Heart left ventricle (tissue), 16 donors: ENCODE data around the gene CCDC18. TPM values are rescaled to one million over a fixed set of nuclear protein-coding genes. Genes with fewer than 3 reads are reported as not detected.
"Not testable (repeated sequence)": the region's sequence is repeated elsewhere in the genome, so short reads cannot be mapped to it uniquely, and the experiment has no call there.

Experiments
- ATAC-seq, 4 donors: fragments of 200-7000 bp; cut with Tn5 transposase; one replicate each; pipeline ENCODE4 v1.9.1; 2020 to 2022; ENCODE audit warnings: moderate library complexity in 4 of 4, mild to moderate bottlenecking in 3 of 4, moderate number of reproducible peaks in 1 of 4
- DNase-seq, 5 donors: peaks; one replicate each; pipeline ENCODE4 v3.0.0-alpha.2; 2020
- H3K27ac ChIP-seq, 12 donors: fragments of 200-600 bp; sonication (generic) in 4 of 12; one replicate each; pipeline versions ENCODE4 v1.5.0 to v1.8.0; 2016 to 2022; ENCODE audit warnings: mild to moderate bottlenecking in 2 of 12
- H3K27me3 ChIP-seq, 9 donors: fragments of 200-600 bp; sonication (generic) in 2 of 9; one replicate each; pipeline versions ENCODE4 v1.5.1 to v1.8.0; 2016 to 2022; ENCODE audit warnings: mild to moderate bottlenecking in 3 of 9
- H3K36me3 ChIP-seq, 9 donors: fragments of 200-600 bp; sonication (generic) in 2 of 9; one replicate each; pipeline versions ENCODE4 v1.5.0 to v1.8.0; 2018 to 2022; ENCODE audit warnings: mild to moderate bottlenecking in 2 of 9
- H3K4me1 ChIP-seq, 12 donors: fragments of 200-600 bp; sonication (generic) in 4 of 12; one replicate each; pipeline versions ENCODE4 v1.5.0 to v1.8.0; 2016 to 2022; ENCODE audit warnings: mild to moderate bottlenecking in 3 of 12
- H3K4me3 ChIP-seq, 12 donors: fragments of 200-600 bp; sonication (generic) in 4 of 12; one replicate each; pipeline versions ENCODE4 v1.5.0 to v1.8.0; 2017 to 2022; ENCODE audit warnings: mild to moderate bottlenecking in 9 of 12, moderate library complexity in 4 of 12
- H3K9me3 ChIP-seq, 12 donors: fragments of 200-600 bp; sonication (generic) in 4 of 12; one replicate each; pipeline versions ENCODE4 v1.5.0 to v1.8.0; 2016 to 2022; ENCODE audit warnings: mild to moderate bottlenecking in 1 of 12
- CTCF ChIP-seq, 12 donors: fragments of 200-600 bp; sonication (generic) in 4 of 12; IDR thresholded peaks; one replicate each; pipeline versions ENCODE4 v1.5.0 to v1.8.0; 2018 to 2022; ENCODE audit warnings: antibody characterized with exemption in 12 of 12, mild to moderate bottlenecking in 5 of 12
- POLR2A ChIP-seq, 2 donors: fragments of 450-650 bp; IDR thresholded peaks; one replicate each; pipeline ENCODE4 v1.6.1; 2017; ENCODE audit warnings: antibody characterized with exemption in 2 of 2, mild to moderate bottlenecking in 2 of 2, moderate library complexity in 2 of 2
- WGBS, 4 donors: extraction: QIAGEN DNeasy Blood & Tissue Kit in 2 of 4; methylation state at CpG; one replicate each; pipeline versions ENCODE4 v1.1.5 to v1.1.7; 2013 to 2018; 5-methylcytosine and 5-hydroxymethylcytosine counted together
- intact Hi-C, 10 donors: fragments of 100-400 bp; cut with DNase I; formaldehyde crosslinking; loops; one replicate each; pipeline versions ENCODE4 v1.11.1 to v1.14.2; 2022
- polyA plus RNA-seq, 2 donors: library from polyadenylated mRNA; stranded (reverse); fragments of 200-250 nt; gene quantifications; one replicate each; pipeline ENCODE4 v1.2.3, GENCODE V29; 2013
- total RNA-seq, 9 donors: library from RNA; depleted of rRNA in 2 of 9; stranded (reverse); fragments of >200 nt in 2 of 9; fragmentation: NEBNext Ultra II Directional in 3 of 9; extraction: Animal tissue kit (Norgen Biotek cat#: 25700) in 3 of 9; gene quantifications; one replicate each; pipeline versions ENCODE4 v1.1.0 to v1.2.4, GENCODE V29; 2016 to 2023
- donor health status: ischemic (EF 13 %, LVEDD 7.1; RV severe dilation, severe dysfunction).
- donor health status: healthy with polysubstance abuse.
- donor health status: DM: no; HTN: yes; CAD: no.
- donor health status: DM: no; HTN: no; CAD: no.
- donor health status: ischemic (EF 25% LVEDD 6.9; RV normal size, moderate dysfunction).
- donor health status: ischemic (EF 25% LVEDD 5.7; RV mildly dilated, moderate dysfunction).
- donor health status: healthy.
- donor health status: DM: yes; HTN: yes; CAD: no.
- donor health status: ischemic (EF 35%, LVEDD 5.7; RV mildly dilated, moderate dysfunction).
- donor health status: nonischemic (EF 11% LVEDD 7.7; RV severe dilation, severe dysfunction).
- donor health status: DM: yes; HTN: yes; CAD: no.
- donor health status: PGD.
- donor health status: ischemic (EF 29% LVEDD 5.4; RV normal size, mild dysfunction).
- donor health status: nonischemic (EF 23%, LVEDD 6.1; RV moderate dilation, normal function).

CCDC18 gene
- total and polyA plus RNA-seq, 11 donors = 1.7 to 8.9 (median 3.4) TPM

DNA sequence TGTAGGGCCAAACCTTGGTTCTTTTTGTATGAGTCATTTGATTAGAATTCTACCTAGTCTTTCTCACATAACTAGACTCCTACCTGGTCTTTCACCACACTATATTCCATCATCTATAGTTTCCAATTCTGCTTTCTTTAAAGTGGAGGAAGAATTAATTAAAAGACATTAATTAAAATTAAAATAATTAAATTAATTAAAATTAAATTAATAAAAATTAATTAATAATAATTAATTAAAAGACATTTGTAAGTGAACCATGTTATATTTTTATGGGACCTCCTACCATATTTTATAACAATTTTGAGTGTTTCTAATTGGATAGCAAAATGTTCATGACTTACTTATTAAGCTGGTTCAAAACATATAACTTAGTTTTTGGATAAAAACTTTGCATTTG lies 77.4 kb downstream of the CCDC18 start:
- no peaks in the 10 kb centered on the region for H3K27me3 ChIP-seq
- H3K4me1 ChIP-seq = no peaks in the 10 kb centered on the region
- peaks cover 0 to 18% (median 3%) of the 10 kb centered on the region in 12 donors for H3K9me3 ChIP-seq
- intact Hi-C loops = no loop called here
- TF ChIP-seq CTCF (IDR thresholded peaks at IDR 0.05) = no peak
- TF ChIP-seq POLR2A (IDR thresholded peaks at IDR 0.05) = no peak
- H3K27ac ChIP-seq = no peak overlapping the region
- no peak for DNase-seq
- ATAC-seq = no peak
- H3K36me3 ChIP-seq = peaks cover 0 to 19% (median 0%) of the 10 kb centered on the region in 9 donors
- no peak overlapping the region for H3K4me3 ChIP-seq

GRCh38 chr1:93260726-93261125 lies 80.2 kb downstream of the CCDC18 start:
- intact Hi-C loops, H3K27me3 ChIP-seq, DNase-seq, ATAC-seq, H3K27ac ChIP-seq, H3K4me3 ChIP-seq, H3K4me1 ChIP-seq: not testable (repeated sequence)
- 94 to 99% (median 97%) methylated on average over 3 of the region's 3 CpGs for WGBS, 4 donors
- Histone ChIP-seq H3K9me3 (peaks cover 0 to 20% (median 3%) of the 10 kb centered on the region in 12 donors), H3K36me3 (peaks cover 0 to 43% (median 0%) of the 10 kb centered on the region in 9 donors)

DNA sequence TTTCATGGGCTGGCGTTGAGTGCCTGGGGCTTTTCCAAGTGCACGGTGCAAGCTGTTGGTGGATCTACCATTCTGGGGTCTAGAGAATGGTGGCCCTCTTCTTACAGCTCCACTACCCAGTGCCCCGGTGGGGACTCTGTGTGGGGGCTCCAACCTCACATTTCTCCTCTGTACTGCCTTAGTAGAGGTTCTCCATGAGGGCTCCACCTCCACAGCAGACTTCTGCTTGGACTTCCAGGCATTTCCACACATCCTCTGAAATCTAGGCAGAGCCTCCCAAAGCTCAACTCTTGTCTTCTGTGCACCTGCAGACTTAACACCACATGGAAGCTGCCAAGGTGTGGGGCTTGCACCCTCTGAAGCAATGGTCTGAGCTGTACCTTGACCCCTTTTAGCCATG lies 82.1 kb downstream of the CCDC18 start:
- DNase-seq (no peak), ATAC-seq (no peak)
- Histone ChIP-seq H3K27me3 (no peaks in the 10 kb centered on the region), H3K4me1 (no peaks in the 10 kb centered on the region), H3K4me3 (no peak overlapping the region), H3K27ac (no peak overlapping the region), H3K36me3 (peaks cover 0 to 45% (median 0%) of the 10 kb centered on the region in 9 donors), H3K9me3 (peaks cover 0 to 20% (median 3%) of the 10 kb centered on the region in 12 donors)
- TF ChIP-seq CTCF (IDR thresholded peaks at IDR 0.05) (no peak), POLR2A (IDR thresholded peaks at IDR 0.05) (no peak)
- intact Hi-C loops = no loop called here
- WGBS, 4 donors = 96 to 99% (median 97%) methylated on average over 3 of the region's 3 CpGs

DNA sequence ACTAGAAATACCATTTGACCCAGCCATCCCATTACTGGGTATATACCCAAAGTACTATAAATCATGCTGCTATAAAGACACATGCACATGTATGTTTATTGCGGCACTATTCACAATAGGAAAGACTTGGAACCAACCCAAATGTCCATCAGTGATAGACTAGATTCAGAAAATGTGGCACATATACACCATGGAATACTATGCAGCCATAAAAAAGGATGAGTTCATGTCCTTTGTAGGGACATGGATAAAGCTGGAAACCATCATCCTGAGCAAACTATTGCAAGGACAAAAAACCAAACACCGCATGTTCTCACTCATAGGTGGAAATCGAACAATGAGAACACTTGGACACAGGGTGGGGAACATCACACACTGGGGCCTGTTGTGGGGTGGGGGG lies 88.4 kb downstream of the CCDC18 start:
- H3K4me1 ChIP-seq, ATAC-seq, H3K27me3 ChIP-seq, H3K4me3 ChIP-seq, intact Hi-C loops, DNase-seq, H3K9me3 ChIP-seq, H3K27ac ChIP-seq: not testable (repeated sequence)
- WGBS, 4 donors = 96 to 98% (median 98%) methylated on average over 3 of the region's 3 CpGs
- peaks cover 0 to 20% (median 0%) of the 10 kb centered on the region in 9 donors for H3K36me3 ChIP-seq

DNA sequence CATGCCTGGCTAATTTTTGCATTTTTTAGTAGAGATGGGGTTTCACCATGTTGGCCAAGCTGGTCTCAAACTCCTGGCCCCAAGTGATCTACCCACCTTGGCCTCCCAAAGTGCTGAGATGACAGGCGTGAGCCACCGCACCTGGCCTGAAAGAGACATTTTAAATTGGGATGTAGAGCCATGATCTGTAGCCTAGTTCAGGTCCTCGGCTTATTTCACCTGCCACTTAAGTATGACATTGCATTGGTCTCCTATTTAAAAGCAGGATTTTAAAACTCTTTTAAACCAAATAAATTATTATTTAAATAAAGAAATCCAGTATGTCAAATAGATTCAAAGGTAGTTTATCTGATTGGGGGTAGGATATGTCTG lies 94.7 kb downstream of the CCDC18 start:
- H3K36me3 ChIP-seq, H3K9me3 ChIP-seq, H3K4me1 ChIP-seq, H3K27ac ChIP-seq, intact Hi-C loops, H3K4me3 ChIP-seq, DNase-seq, H3K27me3 ChIP-seq, ATAC-seq: not testable (repeated sequence)
- 96 to 99% (median 98%) methylated on average over 3 of the region's 3 CpGs for WGBS, 4 donors

- Histone ChIP-seq H3K4me1 (no peaks in the 10 kb centered on the region), H3K27ac (no peak overlapping the region), H3K4me3 (no peak overlapping the region), H3K9me3 (peaks cover 0 to 10% (median 3%) of the 10 kb centered on the region in 12 donors), H3K27me3 (no peaks in the 10 kb centered on the region), H3K36me3 (peaks cover 0 to 10% (median 0%) of the 10 kb centered on the region in 9 donors)
- no peak for ATAC-seq
- TF ChIP-seq POLR2A (IDR thresholded peaks at IDR 0.05) (no peak), CTCF (IDR thresholded peaks at IDR 0.05) (no peak)
- intact Hi-C loops = no loop called here
- 84 to 91% (median 86%) methylated on average over 5 of the region's 5 CpGs for WGBS, 4 donors
- DNase-seq = no peak
These were observed 95.2 kb downstream of the CCDC18 start for GRCh38 chr1:93275634-93276295.

DNA sequence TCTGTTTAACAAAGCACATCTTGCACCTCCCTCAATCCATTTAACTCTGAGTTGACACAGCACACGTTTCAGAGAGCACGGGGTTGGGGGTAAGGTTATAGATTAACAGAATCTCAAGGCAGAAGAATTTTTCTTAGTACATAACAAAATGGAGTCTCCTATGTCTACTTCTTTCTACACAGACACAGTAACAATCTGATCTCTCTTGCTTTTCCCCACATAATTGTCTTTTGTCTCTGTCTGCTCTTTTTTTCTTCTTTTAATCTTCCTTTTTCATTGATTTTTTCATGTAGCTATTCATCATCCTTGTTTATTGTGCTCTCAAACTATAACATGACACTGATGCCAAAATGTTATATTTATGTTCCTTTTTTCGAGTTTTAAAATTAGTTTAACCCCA lies 97.0 kb downstream of the CCDC18 start:
- H3K9me3 ChIP-seq = peaks cover 0 to 12% (median 3%) of the 10 kb centered on the region in 12 donors
- ATAC-seq, DNase-seq, H3K27ac ChIP-seq, H3K27me3 ChIP-seq, intact Hi-C loops, H3K4me3 ChIP-seq, H3K36me3 ChIP-seq, H3K4me1 ChIP-seq: not testable (repeated sequence)
- 48 to 57% (median 52%) methylated on average over 3 of the region's 3 CpGs for WGBS, 4 donors
